SK-N-SH treated with all-trans-retinoic acid at 6 μM for 48 hours (cell line): ENCODE results near the gene CDH4.

ENCODE experiments used
- ATAC-seq: fragments of 200-7000 bp; cut with Tn5 transposase; 3 replicates; pipeline ENCODE4 v1.9.1; 2020; ENCODE audit warnings: mild to moderate bottlenecking, moderate library complexity
- ARNTL ChIP-seq: fragments of 450-650 bp; formaldehyde crosslinking; IDR thresholded peaks from 2 replicates; pipeline ENCODE4 v1.5.0; 2020; ENCODE audit warnings: low read depth, mild to moderate bottlenecking, moderate library complexity, borderline replicate concordance
- BACH2 ChIP-seq: fragments of 250-450 bp; sonication (Bioruptor Pico); IDR thresholded peaks from 2 replicates; pipeline ENCODE4 v1.9.0; 2021; ENCODE audit warnings: mild to moderate bottlenecking, borderline replicate concordance
- CSDC2 ChIP-seq: fragments of 250-450 bp; sonication (Bioruptor Pico); IDR thresholded peaks from 2 replicates; pipeline ENCODE4 v1.5.0; 2020; ENCODE audit warnings: mild to moderate bottlenecking, moderate library complexity
- ESRRG ChIP-seq: fragments of 250-450 bp; sonication (Bioruptor Pico); IDR thresholded peaks from 2 replicates; pipeline ENCODE4 v1.6.1; 2021; ENCODE audit warnings: mild to moderate bottlenecking
- GLIS3 ChIP-seq: fragments of 250-450 bp; sonication (Bioruptor Pico); IDR thresholded peaks from 2 replicates; pipeline ENCODE4 v1.5.0; 2020; ENCODE audit warnings: mild to moderate bottlenecking, moderate library complexity
- ISL1 ChIP-seq: fragments of 250-450 bp; sonication (Bioruptor Pico); IDR thresholded peaks from 2 replicates; pipeline ENCODE4 v2.1.2; 2022; ENCODE audit warnings: mild to moderate bottlenecking, moderate library complexity
- OSR1 ChIP-seq: fragments of 250-450 bp; sonication (Bioruptor Pico); IDR thresholded peaks from 2 replicates; pipeline ENCODE4 v1.8.0; 2022; ENCODE audit warnings: moderate library complexity, mild to moderate bottlenecking, inconsistent platforms
- SNAI2 ChIP-seq: fragments of 250-450 bp; sonication (Bioruptor Pico); IDR thresholded peaks from 2 replicates; pipeline ENCODE4 v1.5.0; 2020; ENCODE audit warnings: mild to moderate bottlenecking, moderate library complexity
- TCF4 ChIP-seq: fragments of 250-450 bp; sonication (Bioruptor Pico); IDR thresholded peaks from 2 replicates; pipeline ENCODE4 v1.8.0; 2021; ENCODE audit warnings: mild to moderate bottlenecking, moderate library complexity, borderline replicate concordance
- TOX ChIP-seq: fragments of 250-450 bp; sonication (Bioruptor Pico); IDR thresholded peaks from 2 replicates; pipeline ENCODE4 v1.8.0; 2021; ENCODE audit warnings: mild to moderate bottlenecking, moderate library complexity, borderline replicate concordance
- ZC3H10 ChIP-seq: fragments of 250-450 bp; sonication (Bioruptor Pico); IDR thresholded peaks from 2 replicates; pipeline ENCODE4 v1.5.1; 2021; ENCODE audit warnings: mild to moderate bottlenecking, moderate library complexity
- ZFP3 ChIP-seq: fragments of 250-450 bp; sonication (Bioruptor Pico); IDR thresholded peaks from 2 replicates; pipeline ENCODE4 v1.5.0; 2020; ENCODE audit warnings: mild to moderate bottlenecking, moderate library complexity
- ZFP30 ChIP-seq: fragments of 450-650 bp; formaldehyde crosslinking; IDR thresholded peaks from 2 replicates; pipeline ENCODE4 v1.5.0; 2022; ENCODE audit warnings: mild to moderate bottlenecking, moderate library complexity
- ZNF565 ChIP-seq: fragments of 450-650 bp; formaldehyde crosslinking; conservative IDR thresholded peaks from 2 replicates; pipeline ENCODE4 v1.5.0; 2020; ENCODE audit warnings: low read depth, mild to moderate bottlenecking, moderate library complexity
- ZNF70 ChIP-seq: fragments of 450-650 bp; formaldehyde crosslinking; IDR thresholded peaks from 2 replicates; pipeline ENCODE4 v1.5.0; 2020; ENCODE audit warnings: mild to moderate bottlenecking, moderate library complexity
- ZNF8 ChIP-seq: fragments of 450-650 bp; formaldehyde crosslinking; IDR thresholded peaks from 2 replicates; pipeline ENCODE4 v1.5.0; 2020; ENCODE audit warnings: mild to moderate bottlenecking, moderate library complexity
- TF ChIP-seq, protein P1 (sequence below): fragments of 250-450 bp; sonication (Bioruptor Pico); IDR thresholded peaks from 2 replicates; pipeline ENCODE4 v1.5.1; 2021; ENCODE audit warnings: mild to moderate bottlenecking, moderate library complexity
- TF ChIP-seq, protein P2 (sequence below): fragments of 250-450 bp; sonication (Bioruptor Pico); IDR thresholded peaks from 2 replicates; pipeline ENCODE4 v1.8.0; 2020; ENCODE audit warnings: mild to moderate bottlenecking, moderate library complexity, borderline replicate concordance
- TF ChIP-seq, protein P3 (sequence below): fragments of 250-450 bp; sonication (Bioruptor Pico); IDR thresholded peaks from 2 replicates; pipeline ENCODE4 v1.8.0; 2021; ENCODE audit warnings: low read depth, mild to moderate bottlenecking, moderate library complexity, borderline replicate concordance
- TF ChIP-seq, protein P4 (sequence below): fragments of 250-450 bp; sonication (Bioruptor Pico); IDR thresholded peaks from 2 replicates; pipeline ENCODE4 v1.5.0; 2020; ENCODE audit warnings: mild to moderate bottlenecking, moderate library complexity
- TF ChIP-seq, protein P5 (sequence below): fragments of 250-450 bp; sonication (Bioruptor Pico); IDR thresholded peaks from 2 replicates; pipeline ENCODE4 v1.5.1; 2020; ENCODE audit warnings: low read depth, mild to moderate bottlenecking, moderate library complexity

CDH4 gene

DNA sequence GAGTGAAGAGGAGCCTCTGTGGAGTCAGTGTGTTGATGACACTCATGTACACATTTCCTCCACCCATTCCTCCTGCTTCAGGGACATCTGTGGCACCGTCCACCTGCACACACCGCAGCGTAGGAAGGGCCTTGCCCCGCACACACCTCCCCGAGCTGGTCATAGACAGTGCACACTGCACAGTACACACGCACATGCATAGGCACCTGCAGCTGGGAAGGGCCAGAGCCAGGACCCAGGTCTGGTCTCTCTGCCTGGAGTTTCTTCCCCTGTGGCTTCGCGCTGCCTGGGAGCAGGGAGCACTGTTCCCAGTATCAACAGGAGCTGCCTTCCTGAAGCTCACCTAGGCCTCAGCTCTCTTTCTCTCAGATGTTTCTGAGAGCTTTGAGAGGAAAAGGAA is 473.1 kb downstream of the CDH4 start:
- ATAC-seq = no peak
- no peak for TF ChIP-seq TOX
- no peak for TF ChIP-seq ZNF565 (CRISPR knock-in tag)
- TF ChIP-seq, protein P1, sequence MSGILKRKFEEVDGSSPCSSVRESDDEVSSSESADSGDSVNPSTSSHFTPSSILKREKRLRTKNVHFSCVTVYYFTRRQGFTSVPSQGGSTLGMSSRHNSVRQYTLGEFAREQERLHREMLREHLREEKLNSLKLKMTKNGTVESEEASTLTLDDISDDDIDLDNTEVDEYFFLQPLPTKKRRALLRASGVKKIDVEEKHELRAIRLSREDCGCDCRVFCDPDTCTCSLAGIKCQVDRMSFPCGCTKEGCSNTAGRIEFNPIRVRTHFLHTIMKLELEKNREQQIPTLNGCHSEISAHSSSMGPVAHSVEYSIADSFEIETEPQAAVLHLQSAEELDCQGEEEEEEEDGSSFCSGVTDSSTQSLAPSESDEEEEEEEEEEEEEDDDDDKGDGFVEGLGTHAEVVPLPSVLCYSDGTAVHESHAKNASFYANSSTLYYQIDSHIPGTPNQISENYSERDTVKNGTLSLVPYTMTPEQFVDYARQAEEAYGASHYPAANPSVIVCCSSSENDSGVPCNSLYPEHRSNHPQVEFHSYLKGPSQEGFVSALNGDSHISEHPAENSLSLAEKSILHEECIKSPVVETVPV (CRISPR knock-in tag) = no peak
- no peak for TF ChIP-seq TCF4 (CRISPR knock-in tag)
- no peak for TF ChIP-seq ESRRG
- no peak for TF ChIP-seq ZC3H10 (CRISPR knock-in tag)
- no peak for TF ChIP-seq ZNF70 (CRISPR knock-in tag)
- TF ChIP-seq, protein P2, sequence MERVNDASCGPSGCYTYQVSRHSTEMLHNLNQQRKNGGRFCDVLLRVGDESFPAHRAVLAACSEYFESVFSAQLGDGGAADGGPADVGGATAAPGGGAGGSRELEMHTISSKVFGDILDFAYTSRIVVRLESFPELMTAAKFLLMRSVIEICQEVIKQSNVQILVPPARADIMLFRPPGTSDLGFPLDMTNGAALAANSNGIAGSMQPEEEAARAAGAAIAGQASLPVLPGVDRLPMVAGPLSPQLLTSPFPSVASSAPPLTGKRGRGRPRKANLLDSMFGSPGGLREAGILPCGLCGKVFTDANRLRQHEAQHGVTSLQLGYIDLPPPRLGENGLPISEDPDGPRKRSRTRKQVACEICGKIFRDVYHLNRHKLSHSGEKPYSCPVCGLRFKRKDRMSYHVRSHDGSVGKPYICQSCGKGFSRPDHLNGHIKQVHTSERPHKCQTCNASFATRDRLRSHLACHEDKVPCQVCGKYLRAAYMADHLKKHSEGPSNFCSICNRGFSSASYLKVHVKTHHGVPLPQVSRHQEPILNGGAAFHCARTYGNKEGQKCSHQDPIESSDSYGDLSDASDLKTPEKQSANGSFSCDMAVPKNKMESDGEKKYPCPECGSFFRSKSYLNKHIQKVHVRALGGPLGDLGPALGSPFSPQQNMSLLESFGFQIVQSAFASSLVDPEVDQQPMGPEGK = no peak
- TF ChIP-seq ARNTL = no peak
- TF ChIP-seq, protein P3, sequence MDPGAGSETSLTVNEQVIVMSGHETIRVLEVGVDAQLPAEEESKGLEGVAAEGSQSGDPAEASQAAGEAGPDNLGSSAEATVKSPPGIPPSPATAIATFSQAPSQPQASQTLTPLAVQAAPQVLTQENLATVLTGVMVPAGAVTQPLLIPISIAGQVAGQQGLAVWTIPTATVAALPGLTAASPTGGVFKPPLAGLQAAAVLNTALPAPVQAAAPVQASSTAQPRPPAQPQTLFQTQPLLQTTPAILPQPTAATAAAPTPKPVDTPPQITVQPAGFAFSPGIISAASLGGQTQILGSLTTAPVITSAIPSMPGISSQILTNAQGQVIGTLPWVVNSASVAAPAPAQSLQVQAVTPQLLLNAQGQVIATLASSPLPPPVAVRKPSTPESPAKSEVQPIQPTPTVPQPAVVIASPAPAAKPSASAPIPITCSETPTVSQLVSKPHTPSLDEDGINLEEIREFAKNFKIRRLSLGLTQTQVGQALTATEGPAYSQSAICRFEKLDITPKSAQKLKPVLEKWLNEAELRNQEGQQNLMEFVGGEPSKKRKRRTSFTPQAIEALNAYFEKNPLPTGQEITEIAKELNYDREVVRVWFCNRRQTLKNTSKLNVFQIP (CRISPR knock-in tag) = no peak
- TF ChIP-seq ZFP30 = no peak
- TF ChIP-seq, protein P4, sequence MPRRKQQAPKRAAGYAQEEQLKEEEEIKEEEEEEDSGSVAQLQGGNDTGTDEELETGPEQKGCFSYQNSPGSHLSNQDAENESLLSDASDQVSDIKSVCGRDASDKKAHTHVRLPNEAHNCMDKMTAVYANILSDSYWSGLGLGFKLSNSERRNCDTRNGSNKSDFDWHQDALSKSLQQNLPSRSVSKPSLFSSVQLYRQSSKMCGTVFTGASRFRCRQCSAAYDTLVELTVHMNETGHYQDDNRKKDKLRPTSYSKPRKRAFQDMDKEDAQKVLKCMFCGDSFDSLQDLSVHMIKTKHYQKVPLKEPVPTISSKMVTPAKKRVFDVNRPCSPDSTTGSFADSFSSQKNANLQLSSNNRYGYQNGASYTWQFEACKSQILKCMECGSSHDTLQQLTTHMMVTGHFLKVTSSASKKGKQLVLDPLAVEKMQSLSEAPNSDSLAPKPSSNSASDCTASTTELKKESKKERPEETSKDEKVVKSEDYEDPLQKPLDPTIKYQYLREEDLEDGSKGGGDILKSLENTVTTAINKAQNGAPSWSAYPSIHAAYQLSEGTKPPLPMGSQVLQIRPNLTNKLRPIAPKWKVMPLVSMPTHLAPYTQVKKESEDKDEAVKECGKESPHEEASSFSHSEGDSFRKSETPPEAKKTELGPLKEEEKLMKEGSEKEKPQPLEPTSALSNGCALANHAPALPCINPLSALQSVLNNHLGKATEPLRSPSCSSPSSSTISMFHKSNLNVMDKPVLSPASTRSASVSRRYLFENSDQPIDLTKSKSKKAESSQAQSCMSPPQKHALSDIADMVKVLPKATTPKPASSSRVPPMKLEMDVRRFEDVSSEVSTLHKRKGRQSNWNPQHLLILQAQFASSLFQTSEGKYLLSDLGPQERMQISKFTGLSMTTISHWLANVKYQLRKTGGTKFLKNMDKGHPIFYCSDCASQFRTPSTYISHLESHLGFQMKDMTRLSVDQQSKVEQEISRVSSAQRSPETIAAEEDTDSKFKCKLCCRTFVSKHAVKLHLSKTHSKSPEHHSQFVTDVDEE (CRISPR knock-in tag) = no peak
- no peak for TF ChIP-seq ISL1 (CRISPR knock-in tag)
- TF ChIP-seq CSDC2 (CRISPR knock-in tag) = no peak
- TF ChIP-seq ZNF8 (CRISPR knock-in tag) = no peak
- TF ChIP-seq OSR1 (CRISPR knock-in tag) = no peak
- no peak for TF ChIP-seq BACH2 (CRISPR knock-in tag)
- TF ChIP-seq GLIS3 = no peak
- TF ChIP-seq SNAI2 (CRISPR knock-in tag) = no peak
- TF ChIP-seq, protein P5, sequence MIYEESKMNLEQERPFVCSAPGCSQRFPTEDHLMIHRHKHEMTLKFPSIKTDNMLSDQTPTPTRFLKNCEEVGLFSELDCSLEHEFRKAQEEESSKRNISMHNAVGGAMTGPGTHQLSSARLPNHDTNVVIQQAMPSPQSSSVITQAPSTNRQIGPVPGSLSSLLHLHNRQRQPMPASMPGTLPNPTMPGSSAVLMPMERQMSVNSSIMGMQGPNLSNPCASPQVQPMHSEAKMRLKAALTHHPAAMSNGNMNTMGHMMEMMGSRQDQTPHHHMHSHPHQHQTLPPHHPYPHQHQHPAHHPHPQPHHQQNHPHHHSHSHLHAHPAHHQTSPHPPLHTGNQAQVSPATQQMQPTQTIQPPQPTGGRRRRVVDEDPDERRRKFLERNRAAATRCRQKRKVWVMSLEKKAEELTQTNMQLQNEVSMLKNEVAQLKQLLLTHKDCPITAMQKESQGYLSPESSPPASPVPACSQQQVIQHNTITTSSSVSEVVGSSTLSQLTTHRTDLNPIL (CRISPR knock-in tag) = no peak

DNA sequence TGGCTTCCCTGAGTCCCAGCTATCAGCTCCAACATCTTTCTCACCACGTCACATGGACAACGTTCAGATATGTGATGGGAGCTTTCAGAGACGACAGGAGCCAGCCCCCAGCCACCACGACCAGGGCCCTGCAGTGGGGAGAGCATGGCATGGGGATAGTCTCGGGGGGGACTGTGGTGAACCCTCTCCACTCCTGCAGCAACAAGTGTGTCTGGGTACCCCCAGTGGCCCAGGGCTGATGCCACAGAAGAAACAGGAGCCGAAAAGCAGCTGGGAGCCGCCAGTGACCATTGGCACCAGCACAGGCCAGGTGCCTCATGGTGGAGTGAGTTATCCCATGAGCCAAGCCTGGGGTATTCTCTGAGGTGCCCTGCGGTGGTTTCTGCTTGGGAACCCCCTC is 473.9 kb downstream of the CDH4 start:
- ATAC-seq = no peak
- TF ChIP-seq BACH2 (CRISPR knock-in tag) = no peak

DNA sequence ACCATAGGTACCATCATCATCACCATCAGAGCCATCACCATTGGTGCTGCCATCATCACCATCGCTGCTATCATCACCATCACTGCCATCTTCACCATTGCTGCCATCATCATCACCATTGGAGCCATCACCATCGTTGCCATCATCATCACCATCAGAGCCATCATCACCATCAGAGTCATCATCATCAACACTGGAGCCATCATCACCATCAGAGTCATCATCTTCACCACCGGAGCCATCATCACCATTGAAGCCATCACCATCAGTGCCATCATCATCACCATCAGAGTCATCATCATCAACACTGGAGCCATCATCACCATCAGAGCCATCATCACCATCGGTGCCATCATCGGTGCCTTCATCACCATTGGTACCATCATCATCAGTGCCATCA is 474.9 kb downstream of the CDH4 start:
- ATAC-seq = no peak
- TF ChIP-seq TCF4 (CRISPR knock-in tag) (no peak), OSR1 (CRISPR knock-in tag) (no peak), CSDC2 (CRISPR knock-in tag) (no peak), ZFP3 (CRISPR knock-in tag) (no peak), ZNF565 (CRISPR knock-in tag) (no peak), ZC3H10 (CRISPR knock-in tag) (no peak), ZNF8 (CRISPR knock-in tag) (no peak), TOX (no peak)
- TF ChIP-seq, protein P1 (CRISPR knock-in tag) = no peak
- TF ChIP-seq, protein P2 = no peak
- TF ChIP-seq, protein P4 (CRISPR knock-in tag) = no peak
